HG02798 (cell line): ENCODE results near the gene PLA2G6.
"Not testable (repeated sequence)": the region's sequence is repeated elsewhere in the genome, so short reads cannot be mapped to it uniquely, and the experiment has no call there.

Experiments
- ATAC-seq: cut with Tn5 transposase; IDR thresholded peaks from one replicate; pipeline ENCODE4 v1.9.1; 2021; ENCODE audit warnings: mild to moderate bottlenecking; ENCODE audit not compliant: unreplicated experiment, poor library complexity

Gene PLA2G6

GRCh38 chr22:38191731-38192474, 10.3 kb upstream of the PLA2G6 start:
- no peak for ATAC-seq

- ATAC-seq: no peak
Measured at GRCh38 chr22:38191055-38191454, 9.4 kb upstream of the PLA2G6 start.

GRCh38 chr22:38190581-38190980, 9.0 kb upstream of the PLA2G6 start:
- ATAC-seq: no peak

GRCh38 chr22:38189104-38189503, 7.5 kb upstream of the PLA2G6 start:
- no peak for ATAC-seq

- ATAC-seq: no peak
Measured at GRCh38 chr22:38187413-38188212, 6.0 kb upstream of the PLA2G6 start.

- no peak for ATAC-seq
Measured at GRCh38 chr22:38186429-38186828, 4.8 kb upstream of the PLA2G6 start.

- no peak for ATAC-seq
Measured at GRCh38 chr22:38184788-38185187, 3.2 kb upstream of the PLA2G6 start.

- ATAC-seq: no peak
Measured at GRCh38 chr22:38180841-38181452, 683 bp downstream of the PLA2G6 start.

GRCh38 chr22:38178605-38178937, 3.1 kb downstream of the PLA2G6 start:
- ATAC-seq: not testable (repeated sequence)

- ATAC-seq: no peak
Measured at GRCh38 chr22:38177926-38178604, 3.6 kb downstream of the PLA2G6 start.

GRCh38 chr22:38177571-38177925, 4.1 kb downstream of the PLA2G6 start:
- not testable (repeated sequence) for ATAC-seq

GRCh38 chr22:38177044-38177443, 4.6 kb downstream of the PLA2G6 start:
- ATAC-seq: no peak

- no peak for ATAC-seq
Measured at GRCh38 chr22:38176170-38176741, 5.4 kb downstream of the PLA2G6 start.

GRCh38 chr22:38175206-38176118, 6.2 kb downstream of the PLA2G6 start:
- ATAC-seq: no peak

GRCh38 chr22:38174626-38175025, 7.0 kb downstream of the PLA2G6 start:
- ATAC-seq: no peak

- ATAC-seq: no peak
Measured at GRCh38 chr22:38173641-38173906, 8.1 kb downstream of the PLA2G6 start.

GRCh38 chr22:38172832-38173640, 8.6 kb downstream of the PLA2G6 start:
- no peak for ATAC-seq

GRCh38 chr22:38171927-38172831, 9.5 kb downstream of the PLA2G6 start:
- ATAC-seq: no peak
